ENCODE data around the gene MCEMP1.
"Not testable (repeated sequence)": the region's sequence is repeated elsewhere in the genome, so short reads cannot be mapped to it uniquely, and the experiment has no call there.

Gene MCEMP1

DNA sequence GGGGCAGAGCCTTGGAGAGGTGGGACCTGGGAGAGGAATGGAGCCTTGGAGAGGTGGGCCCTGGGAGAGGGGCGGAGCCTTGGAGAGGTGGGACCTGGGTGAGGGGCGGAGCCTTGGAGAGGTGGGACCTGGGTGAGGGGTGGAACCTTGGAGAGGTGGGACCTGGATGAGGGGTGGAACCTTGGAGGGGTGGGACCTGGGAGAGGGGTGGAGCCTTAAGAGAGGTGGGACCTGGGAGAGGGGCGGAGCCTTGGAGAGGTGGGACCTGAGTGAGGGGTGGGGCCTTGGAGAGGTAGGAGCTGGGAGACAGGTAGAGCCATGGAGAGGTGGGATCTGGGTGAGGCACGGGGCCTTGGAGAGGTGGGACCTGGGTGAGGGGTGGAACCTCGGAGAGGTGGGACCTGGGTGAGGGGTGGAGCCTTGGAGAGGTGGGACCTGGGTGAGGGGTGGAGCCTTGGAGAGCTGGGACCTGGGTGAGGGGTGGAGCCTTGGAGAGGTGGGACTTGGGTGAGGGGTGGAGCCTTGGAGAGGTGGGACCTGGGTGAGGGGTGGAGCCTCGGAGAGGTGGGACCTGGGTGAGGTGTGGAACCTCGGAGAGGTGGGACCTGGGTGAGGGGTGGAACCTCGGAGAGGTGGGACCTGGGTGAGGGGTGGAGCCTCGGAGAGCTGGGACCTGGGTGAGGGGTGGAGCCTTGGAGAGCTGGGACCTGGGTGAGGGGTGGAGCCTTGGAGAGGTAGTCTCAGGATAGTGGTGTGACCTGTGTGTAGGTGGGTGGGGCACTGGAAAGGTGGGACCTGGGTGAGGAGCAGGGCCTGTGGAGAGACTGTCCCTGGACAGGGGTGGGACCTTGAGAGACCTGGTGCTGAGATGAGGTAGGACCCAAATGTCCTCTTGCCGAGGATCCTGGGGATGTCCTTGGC is 33.0 kb upstream of the MCEMP1 start:
- not testable (repeated sequence) for DNase-seq

DNA sequence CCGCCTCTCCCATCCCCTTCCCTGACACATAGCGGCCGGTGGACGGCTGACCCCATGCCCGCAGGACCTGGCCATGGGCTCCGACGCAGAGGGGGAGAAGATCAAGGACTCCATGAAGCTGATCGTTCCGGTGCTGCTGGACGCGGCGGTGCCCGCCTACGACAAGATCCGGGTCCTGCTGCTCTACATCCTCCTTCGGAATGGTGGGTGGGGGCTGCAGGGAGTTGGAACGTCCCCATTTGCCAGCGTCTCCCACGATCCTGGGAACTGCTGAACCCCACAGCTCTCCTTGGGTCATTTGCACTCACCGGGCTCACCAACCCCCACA is 32.4 kb upstream of the MCEMP1 start:
- DNase-seq, result no peak

GRCh38 chr19:7645163-7645562 is 31.7 kb upstream of the MCEMP1 start:
- no peak for DNase-seq

GRCh38 chr19:7645656-7646425 is 31.0 kb upstream of the MCEMP1 start:
- DNase-seq, result no peak

GRCh38 chr19:7646426-7646700 is 30.5 kb upstream of the MCEMP1 start:
- no peak for DNase-seq

DNA sequence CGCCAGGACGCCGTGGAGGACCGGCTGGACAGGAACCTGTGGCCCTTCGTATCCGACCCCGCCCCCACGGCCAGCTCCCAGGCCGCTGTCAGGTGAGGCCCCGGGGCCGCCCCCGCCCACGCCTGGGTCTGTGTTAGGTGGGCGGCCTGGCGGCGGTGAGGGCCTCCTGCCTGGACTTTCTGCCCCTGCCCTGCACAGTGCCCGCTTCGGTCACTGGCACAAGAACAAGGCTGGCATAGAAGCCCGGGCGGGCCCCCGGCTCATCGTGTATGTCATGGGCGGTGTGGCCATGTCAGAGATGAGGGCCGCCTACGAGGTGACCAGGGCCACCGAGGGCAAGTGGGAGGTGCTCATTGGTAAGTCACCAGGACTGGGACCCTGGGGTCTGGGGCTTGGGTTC is 29.7 kb upstream of the MCEMP1 start:
- no peak for DNase-seq

DNA sequence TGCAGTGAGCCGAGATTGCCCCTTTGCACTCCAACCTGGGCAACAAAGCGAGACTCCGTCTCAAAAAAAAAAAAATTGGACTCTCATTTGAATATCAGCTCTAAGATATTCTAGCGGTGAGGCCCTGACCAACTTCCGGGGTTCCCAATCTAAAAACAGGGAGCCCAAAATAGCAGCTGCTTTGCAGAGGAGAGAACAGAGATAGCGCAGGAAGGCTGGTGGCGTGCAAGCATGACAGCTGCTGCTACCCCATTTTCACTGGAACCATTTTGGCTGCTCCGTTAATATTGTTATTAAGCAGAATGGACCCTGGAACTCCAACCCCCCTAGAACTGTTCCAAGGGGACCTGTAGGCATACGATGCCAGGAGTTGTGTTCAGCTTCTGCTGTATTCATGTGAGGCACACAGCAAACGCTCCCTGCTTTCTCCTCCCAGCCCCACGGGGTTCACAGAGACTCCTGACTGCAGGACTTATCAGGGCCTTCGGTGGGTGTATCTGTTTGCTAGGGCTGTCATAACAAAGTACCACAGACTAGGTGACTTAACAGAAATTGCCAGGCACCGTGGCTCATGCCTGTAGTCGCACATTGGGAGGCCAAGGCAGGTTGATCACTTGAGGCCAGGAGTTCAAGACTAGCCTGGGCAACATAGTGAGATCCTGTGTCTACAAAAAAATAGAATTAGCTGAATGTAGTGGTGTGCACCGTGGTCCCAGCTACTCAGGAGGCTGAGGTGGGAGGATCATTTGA is 28.4 kb upstream of the MCEMP1 start:
- DNase-seq, result no peak

GRCh38 chr19:7650148-7650547 is 26.7 kb upstream of the MCEMP1 start:
- no peak for DNase-seq

- DNase-seq, result peak; percentile 35
These were observed 24.7 kb upstream of the MCEMP1 start for GRCh38 chr19:7652061-7652641.

- DNase-seq, result no peak
These were observed 22.5 kb upstream of the MCEMP1 start for GRCh38 chr19:7654401-7654800.

- no peak for DNase-seq
These were observed 21.3 kb upstream of the MCEMP1 start for GRCh38 chr19:7655581-7655980.

- DNase-seq, result no peak
These were observed 19.6 kb upstream of the MCEMP1 start for GRCh38 chr19:7657131-7657751.

DNA sequence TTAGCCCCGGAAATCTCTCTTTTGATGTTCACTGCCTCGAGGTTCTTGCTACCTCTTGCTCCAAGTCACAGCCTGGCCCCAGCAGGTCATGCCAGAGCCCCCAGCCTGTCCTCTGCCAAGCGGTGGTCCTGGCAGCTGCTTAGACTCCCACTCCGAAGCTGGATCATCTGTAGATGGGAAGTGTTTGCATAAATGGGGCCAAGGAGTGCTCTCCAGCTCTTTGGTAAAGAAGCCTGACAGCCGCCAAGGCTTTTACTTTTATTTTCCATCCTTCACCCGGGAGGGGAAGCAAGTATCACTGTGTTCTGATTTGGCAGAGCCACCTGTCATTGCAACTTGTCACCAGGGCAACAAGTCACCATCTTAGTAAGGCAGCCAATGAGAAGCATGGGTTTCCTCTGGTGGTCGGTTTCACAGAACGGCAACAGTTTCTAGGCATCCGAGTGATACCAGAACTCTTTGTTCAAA is 18.6 kb upstream of the MCEMP1 start:
- no peak for DNase-seq

DNA sequence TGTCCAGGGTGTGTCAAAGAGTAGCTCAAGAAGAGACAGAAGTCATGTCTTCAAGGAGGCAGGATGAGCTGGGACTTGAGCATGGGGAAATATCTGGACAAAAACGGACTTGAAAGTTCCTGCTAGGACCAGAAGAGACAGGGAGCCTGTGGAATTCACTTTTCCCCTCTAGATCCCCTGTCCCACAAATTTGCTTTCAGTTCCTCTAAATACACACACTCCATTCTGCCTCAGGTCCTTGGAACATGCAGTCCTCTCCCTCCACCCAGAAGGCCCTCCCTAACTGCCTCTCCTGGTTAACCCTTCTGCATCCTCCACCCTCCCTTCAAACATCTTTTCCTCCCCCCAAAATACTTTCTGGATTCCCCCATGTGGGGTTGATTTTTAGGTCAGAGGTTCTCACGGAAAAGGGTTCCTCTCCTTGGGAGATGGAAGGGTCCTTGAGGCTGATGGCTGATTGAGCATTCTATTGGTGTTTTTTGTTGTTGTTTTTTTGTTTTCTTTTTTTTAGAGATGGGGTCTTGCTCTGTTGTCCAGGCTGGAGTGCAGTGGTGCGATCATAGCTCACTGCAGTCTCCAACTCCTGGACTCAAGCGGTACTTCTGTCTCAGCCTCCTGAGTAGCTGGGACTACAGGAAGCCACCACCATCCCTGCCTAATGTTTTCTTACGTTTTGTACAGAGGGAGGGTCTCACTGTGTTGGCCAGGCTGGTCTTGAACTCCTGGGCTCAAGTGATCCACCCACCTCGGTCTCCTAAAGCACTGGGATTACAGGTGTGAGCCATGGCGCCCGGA is 14.9 kb upstream of the MCEMP1 start:
- no peak for DNase-seq

- no peak for DNase-seq
These were observed 14.2 kb upstream of the MCEMP1 start for GRCh38 chr19:7662657-7663056.

DNA sequence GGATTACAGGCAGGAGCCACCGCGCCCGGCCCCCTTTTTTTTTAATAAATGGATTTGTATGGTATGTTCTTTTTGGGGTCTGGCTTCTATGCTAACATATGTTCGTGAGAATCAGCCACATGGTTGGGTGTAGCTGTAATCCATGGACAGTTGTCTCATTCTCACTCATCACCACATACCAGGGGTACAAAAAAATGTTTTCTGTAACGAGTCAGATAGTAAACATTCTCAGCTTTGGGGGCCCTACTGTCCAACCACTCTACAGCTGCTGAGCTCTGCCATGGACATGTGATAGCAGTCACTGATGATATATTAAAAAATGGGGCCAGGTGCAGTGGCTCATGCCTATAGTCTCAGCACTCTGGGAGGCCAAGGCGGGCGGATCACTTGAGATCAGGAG is 13.2 kb upstream of the MCEMP1 start:
- no peak for DNase-seq

GRCh38 chr19:7665076-7665475 is 11.8 kb upstream of the MCEMP1 start:
- DNase-seq, result no peak

DNA sequence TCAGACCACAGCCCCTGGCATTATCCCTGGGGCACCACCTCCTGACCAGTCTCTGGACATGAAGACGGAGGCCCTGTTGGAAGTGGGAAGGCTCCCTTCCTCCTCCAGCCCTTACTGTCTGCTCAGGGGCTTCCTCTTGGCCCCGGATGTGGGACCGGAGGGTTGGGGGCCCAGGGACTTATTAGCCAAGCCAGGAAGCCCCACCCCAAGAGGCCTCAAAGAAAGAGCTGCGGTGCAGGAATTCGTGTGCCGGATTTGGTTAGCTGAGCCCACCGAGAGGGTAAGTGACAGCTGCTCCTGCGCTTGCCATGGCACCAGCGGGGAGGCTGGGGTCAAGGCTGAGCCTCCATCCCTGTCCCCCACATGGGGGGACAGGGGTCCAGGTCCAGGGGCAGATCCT is 8.0 kb upstream of the MCEMP1 start, which contains the start of gene RETN:
Gene RETN, plus strand, starts transcription at position 208 of the 400 bp plus-strand sequence. CDS start 278 bp downstream, outside the sequence.
- no peak for DNase-seq

GRCh38 chr19:7669641-7670040 is 7.2 kb upstream of the MCEMP1 start:
- DNase-seq, result no peak

DNA sequence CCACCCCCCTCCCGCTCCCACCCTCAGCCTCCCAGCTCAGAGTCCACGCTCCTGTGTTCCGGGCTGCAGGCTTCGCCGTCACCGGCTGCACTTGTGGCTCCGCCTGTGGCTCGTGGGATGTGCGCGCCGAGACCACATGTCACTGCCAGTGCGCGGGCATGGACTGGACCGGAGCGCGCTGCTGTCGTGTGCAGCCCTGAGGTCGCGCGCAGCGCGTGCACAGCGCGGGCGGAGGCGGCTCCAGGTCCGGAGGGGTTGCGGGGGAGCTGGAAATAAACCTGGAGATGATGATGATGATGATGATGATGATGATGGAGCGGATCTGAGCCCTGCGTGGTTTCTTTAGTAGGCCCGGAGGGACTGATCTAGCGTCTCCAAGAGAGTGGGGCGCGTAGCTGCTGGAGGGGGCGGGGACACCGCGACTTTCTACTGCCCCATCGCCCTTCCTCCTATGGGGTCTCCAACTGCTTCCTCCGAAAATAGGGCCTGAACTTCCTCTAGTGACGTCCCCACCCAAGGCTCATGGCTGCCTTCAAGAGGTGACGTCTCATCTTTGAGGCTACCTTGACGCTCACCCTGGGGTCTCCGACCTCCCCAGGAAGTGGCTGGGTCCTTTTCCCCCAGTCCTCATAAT is 6.6 kb upstream of the MCEMP1 start:
- DNase-seq, result no peak

DNA sequence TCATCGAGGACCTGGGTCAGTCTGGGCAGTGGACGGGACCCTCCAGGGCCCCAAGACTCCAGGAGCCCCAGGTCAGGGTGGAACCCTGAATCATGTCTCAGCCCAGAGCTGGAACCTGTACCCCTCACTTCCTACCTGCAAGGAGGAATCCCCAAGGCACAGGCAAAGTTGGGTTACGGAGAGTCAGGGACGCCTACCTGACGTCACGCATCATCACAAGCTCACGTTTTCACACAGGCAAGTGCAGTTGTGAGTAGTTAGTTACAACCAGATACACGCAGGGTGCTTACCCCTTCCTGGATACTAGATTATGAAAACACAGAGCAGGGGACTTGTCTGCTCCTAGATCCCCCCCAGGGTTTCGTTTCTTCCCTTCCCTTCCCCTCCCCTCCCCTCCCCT is 6.1 kb upstream of the MCEMP1 start:
- DNase-seq, result no peak
